Measurements from ENCODE around the gene MAP2K5.
A peak's percentile ranks its signal among the peaks of the same experiment; 100 is the strongest.

The MAP2K5 gene

DNA sequence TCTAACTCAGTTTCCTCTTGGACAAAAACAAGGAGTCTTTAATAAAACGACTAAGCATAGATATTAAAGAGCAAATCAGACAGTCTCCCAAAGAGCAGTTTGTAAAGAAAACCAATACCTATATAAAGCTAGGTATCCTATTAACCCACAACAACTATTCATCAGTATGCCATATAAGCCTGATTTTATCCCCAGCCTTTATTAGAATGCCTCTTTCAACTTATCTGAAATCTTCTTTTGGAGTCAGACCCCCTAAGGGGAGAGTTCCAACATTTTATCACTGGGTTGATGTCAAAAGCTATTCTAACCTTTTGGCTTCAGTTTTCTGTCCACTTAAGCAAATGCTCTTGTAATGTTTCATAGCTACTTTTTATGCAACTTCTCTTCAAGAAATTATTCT is 17.8 kb downstream of the MAP2K5 start:
- DNase-seq: no peak

GRCh38 chr15:67563092-67563491 is 20.6 kb downstream of the MAP2K5 start:
- DNase-seq: no peak

DNA sequence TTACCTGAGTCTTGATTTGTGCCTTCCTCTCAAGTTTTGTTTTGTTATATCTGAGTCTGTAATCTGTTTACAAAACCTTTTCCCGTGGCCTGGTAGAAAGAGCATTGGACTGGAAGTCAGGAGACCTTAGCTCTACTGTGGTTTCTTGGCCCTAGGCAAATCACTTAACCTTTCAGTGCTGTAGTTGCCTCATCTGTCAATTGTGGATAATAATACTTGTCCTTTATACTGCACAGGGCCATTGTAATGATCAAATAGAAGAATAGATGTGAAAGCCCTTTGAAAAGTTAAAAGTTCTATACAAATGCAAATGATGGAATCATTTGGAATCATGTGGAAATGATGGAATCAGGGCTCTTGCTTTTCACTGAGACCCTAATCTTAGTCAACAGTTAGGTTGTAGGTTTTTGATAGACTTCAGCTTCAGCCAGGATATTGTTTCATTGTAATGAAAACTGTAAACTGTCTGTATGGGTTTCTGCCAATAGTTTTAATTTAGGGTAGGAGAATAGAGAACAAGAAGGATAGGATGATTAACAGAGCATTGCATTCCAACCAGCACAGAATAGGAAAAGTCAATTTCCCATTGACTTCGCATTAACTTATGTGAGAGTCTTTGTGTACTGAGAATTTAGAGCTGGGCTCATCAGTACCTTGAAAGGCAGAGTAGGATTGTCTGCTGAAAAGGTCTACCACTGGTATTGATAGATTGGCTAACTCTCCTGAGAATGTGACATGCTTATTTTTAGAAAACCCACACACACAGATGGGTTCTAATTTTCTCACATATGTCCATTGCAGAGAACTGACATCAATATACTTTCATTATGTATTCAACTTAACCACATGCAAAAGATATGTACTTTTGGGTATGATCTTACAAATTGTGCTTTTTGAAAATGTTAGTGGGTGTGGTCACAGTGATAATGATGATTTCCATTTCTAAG is 21.8 kb downstream of the MAP2K5 start:
- DNase-seq: no peak

DNA sequence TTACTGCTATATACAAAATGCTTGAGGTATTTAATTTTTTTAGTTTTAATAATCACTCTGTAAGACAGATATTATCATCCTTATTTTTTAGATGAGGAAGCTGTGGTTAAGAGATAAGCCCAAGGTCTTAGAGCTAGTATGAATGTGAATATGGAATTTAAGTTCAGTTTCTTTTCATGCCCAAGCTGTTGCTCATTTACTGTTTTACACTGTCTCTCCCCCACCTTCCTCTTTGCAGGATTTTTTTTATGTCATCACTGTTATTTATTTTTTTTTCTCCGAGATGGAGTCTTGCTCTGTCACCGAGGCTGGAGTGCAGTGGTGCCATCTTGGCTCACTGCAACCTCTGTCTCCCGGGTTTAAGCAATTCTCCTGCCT is 22.5 kb downstream of the MAP2K5 start:
- no peak for DNase-seq

GRCh38 chr15:67569668-67570067 is 27.2 kb downstream of the MAP2K5 start:
- DNase-seq: no peak

DNA sequence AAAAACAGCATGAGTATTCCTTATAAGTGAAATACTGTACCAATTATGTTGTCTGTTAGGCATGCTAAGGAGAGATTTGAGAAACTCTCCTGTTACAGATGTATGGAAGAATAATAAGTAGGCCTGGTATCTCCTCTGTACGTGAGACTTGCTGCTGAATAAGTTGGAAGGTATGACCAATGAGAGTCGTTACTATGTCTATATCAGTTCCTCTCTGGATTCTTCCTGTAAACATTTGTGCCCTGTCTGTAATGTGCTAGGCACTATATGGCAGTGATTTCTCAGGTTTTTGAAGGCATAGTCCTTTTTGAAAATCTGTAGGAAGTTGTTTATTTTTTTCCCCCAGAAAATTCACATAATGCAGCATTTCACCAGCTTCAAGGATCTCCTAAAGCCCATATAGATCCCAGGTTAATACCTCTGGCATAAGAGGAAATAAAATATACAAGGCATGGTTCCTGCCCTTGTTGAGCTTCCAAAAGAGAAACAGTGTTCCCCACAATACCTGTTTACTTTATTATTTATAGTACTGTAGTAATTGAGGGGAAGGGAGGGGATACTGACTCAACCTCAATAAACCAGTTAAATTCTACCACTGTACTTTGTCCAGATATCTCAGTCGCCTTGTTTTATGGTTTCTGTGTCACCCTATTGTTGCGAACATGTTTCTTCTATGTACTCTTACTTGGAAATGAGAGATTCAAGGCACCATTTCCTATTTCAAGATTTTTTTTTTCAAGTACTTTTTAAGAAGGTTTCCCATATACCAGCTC is 28.6 kb downstream of the MAP2K5 start:
- DNase-seq: no peak

DNA sequence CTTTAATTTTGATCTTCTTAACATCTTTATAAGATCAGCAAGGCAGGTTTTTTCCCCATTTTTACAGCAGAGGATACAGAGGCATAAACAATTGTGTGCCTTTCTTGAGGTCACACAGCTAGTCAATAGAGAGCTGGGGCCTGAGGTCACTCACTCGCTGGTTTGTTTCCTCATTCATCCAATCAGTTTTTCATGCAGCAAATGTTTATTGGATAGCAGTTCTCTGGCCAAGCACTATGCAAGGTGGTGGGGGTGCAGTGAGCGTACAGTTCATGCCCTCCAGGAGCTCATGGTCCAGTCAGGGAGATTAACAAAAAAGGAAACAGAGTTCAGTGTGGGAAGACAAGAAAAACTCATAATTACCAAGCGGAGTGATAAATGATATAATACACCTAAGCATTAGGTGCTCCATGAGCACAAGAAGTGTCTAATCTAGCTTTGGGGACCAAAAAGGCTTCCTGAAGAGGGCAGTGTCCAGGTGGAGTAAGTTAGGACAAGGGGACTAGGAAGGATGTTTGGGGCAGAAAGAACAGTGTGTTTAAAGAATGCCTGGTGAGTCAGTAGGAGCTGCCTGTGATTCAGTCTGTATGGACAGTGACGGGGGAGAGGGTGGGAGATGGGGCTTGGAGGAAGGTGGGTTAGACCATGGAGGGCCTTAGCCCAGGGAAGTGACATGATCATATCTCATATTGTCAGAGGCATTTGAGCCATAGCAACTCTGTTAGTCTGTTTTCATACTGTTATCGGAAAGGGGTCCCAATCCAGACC is 29.3 kb downstream of the MAP2K5 start:
- peak; percentile 5 for DNase-seq

DNA sequence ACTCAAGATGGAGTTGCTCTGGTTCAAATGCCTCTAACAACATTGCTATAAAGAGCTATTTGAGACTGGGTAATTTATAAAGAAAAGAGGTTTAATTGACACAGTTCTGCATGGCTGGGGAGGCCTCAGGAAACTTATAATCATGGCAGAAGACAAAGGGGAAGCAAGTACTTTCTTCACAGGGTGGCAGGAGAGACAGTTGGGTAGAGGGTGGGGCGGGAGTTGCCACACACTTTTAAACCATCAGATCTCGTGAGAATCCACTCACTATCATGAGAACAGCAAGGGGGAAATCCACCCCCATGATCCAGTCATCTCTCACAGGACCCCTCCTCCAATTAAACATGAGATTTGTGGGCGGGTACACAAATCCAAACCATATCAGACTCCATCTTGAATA is 30.7 kb downstream of the MAP2K5 start:
- no peak for DNase-seq

DNA sequence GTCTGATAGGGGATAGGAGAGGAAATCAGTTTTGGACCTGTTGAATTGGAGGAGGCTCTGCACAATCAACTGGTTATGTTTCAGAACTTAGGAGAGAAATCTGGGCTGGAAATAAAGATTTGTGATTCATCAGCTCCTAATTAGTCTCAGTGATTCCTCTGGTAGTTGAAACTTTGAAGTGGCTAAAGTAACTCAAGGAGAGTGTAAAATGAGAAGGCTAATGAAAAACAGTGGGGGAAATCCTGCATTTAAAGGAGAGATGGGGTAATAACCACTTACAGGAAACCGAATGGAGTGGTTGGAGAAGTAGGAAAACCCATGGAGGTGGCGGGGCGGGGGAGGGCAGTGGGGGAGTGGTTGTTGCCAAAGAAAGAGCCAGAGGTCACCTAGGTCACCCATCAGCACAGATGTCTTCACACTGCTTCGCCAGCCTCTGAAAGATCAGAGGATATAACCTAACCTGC is 32.6 kb downstream of the MAP2K5 start:
- DNase-seq: no peak

- DNase-seq: no peak
Observed at GRCh38 chr15:67578020-67578600, 35.6 kb downstream of the MAP2K5 start.

DNA sequence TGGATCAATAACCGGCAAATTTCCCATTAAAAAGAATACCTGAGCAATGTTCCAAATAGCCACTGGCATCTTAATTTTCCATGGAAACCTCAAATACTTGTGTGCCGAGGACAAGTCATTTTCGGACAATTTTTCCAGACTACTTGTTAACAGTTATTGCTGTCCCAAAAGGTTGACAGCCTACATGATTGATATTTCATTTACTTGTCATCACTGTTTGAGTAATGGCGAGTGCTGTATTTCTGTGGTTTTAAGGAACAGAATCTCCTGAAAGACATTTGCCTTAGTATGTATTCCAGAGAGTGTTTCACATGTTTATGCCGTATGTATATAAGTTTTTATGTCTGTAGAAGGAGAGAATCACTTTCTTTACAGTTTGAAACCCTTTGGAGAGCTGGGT is 36.7 kb downstream of the MAP2K5 start:
- no peak for DNase-seq

DNA sequence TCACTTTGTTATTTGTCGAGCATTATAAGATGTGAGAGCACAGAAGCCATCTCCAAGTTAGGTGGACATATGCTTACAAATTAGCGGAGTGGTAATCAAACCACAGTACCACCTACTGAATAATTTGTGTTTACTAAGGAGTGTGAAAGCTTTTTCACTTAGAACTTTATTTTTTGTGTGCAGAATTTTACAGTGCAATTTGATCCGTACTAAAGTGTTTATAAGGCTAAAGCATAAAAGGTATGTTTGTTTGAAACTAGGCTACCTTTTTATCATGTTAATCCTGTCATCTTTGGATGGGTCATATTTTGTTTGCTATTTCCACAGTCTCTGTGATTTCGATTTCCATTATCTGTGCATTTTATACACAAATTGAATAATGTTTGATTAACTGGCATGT is 37.5 kb downstream of the MAP2K5 start:
- no peak for DNase-seq

GRCh38 chr15:67584157-67584556 is 41.7 kb downstream of the MAP2K5 start:
- DNase-seq: no peak

DNA sequence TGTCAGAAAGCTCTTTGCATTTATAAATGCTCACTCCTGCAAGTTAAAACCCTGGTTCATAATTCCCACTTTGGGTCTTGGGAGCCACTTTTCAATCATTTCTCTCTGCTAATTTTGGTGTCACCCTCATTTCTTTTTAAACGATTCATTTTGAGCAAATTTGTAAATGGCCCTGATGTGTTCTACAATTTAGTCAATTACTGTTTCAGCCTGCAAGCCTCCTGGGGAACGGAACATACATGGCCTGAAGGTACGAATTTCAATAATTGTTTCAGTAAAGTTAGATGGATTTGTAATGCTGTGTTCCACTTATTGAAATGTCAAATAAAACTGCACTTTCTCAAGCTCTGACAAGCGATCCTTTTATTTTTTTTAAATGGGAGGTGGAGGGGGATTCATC is 43.2 kb downstream of the MAP2K5 start:
- DNase-seq: no peak

GRCh38 chr15:67587331-67587730 is 44.8 kb downstream of the MAP2K5 start:
- DNase-seq: no peak

DNA sequence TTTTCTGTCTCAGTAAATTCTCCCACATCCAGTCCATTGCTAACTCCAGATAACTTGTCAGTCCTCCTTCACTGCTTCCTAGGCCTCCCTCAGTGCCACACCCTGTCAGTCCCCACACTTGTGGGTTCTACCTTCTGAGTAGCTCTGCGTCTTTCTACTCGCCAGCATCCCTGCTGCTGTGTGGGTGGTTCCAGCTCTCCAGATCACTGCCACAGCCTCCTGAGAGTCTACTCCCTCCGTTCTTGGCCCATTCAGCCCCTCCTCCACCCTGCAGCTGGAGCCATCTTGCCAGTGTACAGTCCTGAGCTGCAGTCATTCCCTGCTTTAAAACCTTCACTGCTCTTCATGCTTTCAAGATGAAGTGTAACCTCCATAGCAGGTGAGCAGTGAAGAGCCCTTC is 45.3 kb downstream of the MAP2K5 start:
- no peak for DNase-seq

DNA sequence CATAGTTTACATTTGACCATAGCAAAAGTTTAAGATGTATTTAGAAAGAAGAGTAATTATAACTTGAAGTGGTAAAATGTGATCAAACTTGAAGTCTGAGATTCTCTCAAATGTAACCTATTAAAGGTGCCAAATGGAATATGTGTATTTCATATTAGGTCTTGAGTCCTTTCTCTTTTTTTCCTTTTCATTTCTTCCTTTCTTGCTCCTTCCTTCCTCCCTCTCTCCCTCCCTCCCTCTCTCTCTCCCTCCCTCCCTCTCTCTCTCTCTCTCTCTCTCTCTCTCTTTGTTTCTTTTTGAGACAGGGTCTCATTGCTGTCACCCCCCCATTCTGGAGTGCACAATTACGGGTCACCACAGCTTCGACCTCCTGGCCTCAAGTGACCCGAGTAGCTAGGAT is 47.7 kb downstream of the MAP2K5 start:
- DNase-seq: no peak

GRCh38 chr15:67592245-67592644 is 49.7 kb downstream of the MAP2K5 start:
- DNase-seq: no peak

- DNase-seq: no peak
Observed at GRCh38 chr15:67593562-67593961, 51.1 kb downstream of the MAP2K5 start.

GRCh38 chr15:67594770-67595169 is 52.3 kb downstream of the MAP2K5 start:
- no peak for DNase-seq

- DNase-seq: no peak
Observed at GRCh38 chr15:67595572-67595971, 53.1 kb downstream of the MAP2K5 start.

DNA sequence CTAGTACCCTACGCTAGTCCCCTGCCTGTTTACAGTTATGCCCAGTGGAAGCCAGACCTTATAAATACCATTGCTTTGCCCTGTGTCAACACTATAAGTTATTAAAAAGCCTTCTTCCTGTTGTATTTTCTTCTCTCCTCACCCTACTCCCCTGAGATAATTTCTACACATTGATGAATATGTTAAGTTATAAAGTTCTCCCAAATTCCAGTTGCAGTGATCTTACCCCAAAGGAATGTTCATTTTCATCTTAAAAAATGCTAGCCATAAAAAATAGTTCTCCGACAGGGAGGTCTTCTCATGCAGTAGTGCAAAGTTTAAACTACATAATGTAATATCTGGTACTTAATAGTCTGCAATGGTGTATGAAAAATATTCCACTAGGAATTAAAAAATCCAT is 58.6 kb downstream of the MAP2K5 start:
- DNase-seq: peak; percentile 34

GRCh38 chr15:67603063-67603462 is 60.6 kb downstream of the MAP2K5 start:
- DNase-seq: no peak

All from HCEC 1CT (cell line).